ENCODE data around the gene SPSB1. TPM values are rescaled to one million over a fixed set of nuclear protein-coding genes. Genes with fewer than 3 reads are reported as not detected.

The SPSB1 gene
- total RNA-seq, 1 donor from 2014 or later: 17.6 TPM

GRCh38 chr1:9293241-9293532 lies 493 bp downstream of the SPSB1 start:
- no peak for TF ChIP-seq CTCF (IDR thresholded peaks at IDR 0.05; ENCODE audit: insufficient read depth, low read length, severe bottlenecking)
- DNase-seq (ENCODE audit: low read depth) (no peak), FAIRE-seq (no peak)
- Histone ChIP-seq H3K4me3 (ENCODE audit: low read depth, low read length) (peak overlapping the region; percentile 51), H3K27me3 (ENCODE audit: control insufficient read depth, insufficient read depth, low read length) (no peaks in the 10 kb centered on the region), H3K36me3 (ENCODE audit: control insufficient read depth, insufficient read depth, low read length) (peaks cover 4% of the 10 kb centered on the region)

- TF ChIP-seq CTCF (IDR thresholded peaks at IDR 0.05; ENCODE audit: insufficient read depth, low read length, severe bottlenecking): no peak
- DNase-seq (ENCODE audit: low read depth) (peak; percentile 49), FAIRE-seq (peak; percentile 40)
- H3K27me3 ChIP-seq (ENCODE audit: control insufficient read depth, insufficient read depth, low read length): no peaks in the 10 kb centered on the region
- peak overlapping the region; percentile 51 for H3K4me3 ChIP-seq (ENCODE audit: low read depth, low read length)
- peaks cover 4% of the 10 kb centered on the region for H3K36me3 ChIP-seq (ENCODE audit: control insufficient read depth, insufficient read depth, low read length)
These were observed 1.1 kb downstream of the SPSB1 start for GRCh38 chr1:9293533-9294404.

GRCh38 chr1:9294405-9294773 lies 1.7 kb downstream of the SPSB1 start:
- FAIRE-seq: no peak
- Histone ChIP-seq H3K27me3 (ENCODE audit: control insufficient read depth, insufficient read depth, low read length) (no peaks in the 10 kb centered on the region), H3K36me3 (ENCODE audit: control insufficient read depth, insufficient read depth, low read length) (peaks cover 4% of the 10 kb centered on the region), H3K4me3 (ENCODE audit: low read depth, low read length) (peak overlapping the region; percentile 51)
- DNase-seq (ENCODE audit: low read depth): peak; percentile 92
- TF ChIP-seq CTCF (IDR thresholded peaks at IDR 0.05; ENCODE audit: insufficient read depth, low read length, severe bottlenecking): no peak

GRCh38 chr1:9294910-9295636 lies 2.4 kb downstream of the SPSB1 start:
- no peaks in the 10 kb centered on the region for H3K27me3 ChIP-seq (ENCODE audit: control insufficient read depth, insufficient read depth, low read length)
- H3K36me3 ChIP-seq (ENCODE audit: control insufficient read depth, insufficient read depth, low read length): peaks cover 4% of the 10 kb centered on the region
- H3K4me3 ChIP-seq (ENCODE audit: low read depth, low read length): no peak overlapping the region
- FAIRE-seq: no peak
- DNase-seq (ENCODE audit: low read depth): no peak
- TF ChIP-seq CTCF (IDR thresholded peaks at IDR 0.05; ENCODE audit: insufficient read depth, low read length, severe bottlenecking): no peak

GRCh38 chr1:9295884-9296283 lies 3.2 kb downstream of the SPSB1 start:
- DNase-seq (ENCODE audit: low read depth) (no peak), FAIRE-seq (no peak)
- H3K36me3 ChIP-seq (ENCODE audit: control insufficient read depth, insufficient read depth, low read length): peaks cover 4% of the 10 kb centered on the region
- no peaks in the 10 kb centered on the region for H3K27me3 ChIP-seq (ENCODE audit: control insufficient read depth, insufficient read depth, low read length)
- no peak overlapping the region for H3K4me3 ChIP-seq (ENCODE audit: low read depth, low read length)
- no peak for TF ChIP-seq CTCF (IDR thresholded peaks at IDR 0.05; ENCODE audit: insufficient read depth, low read length, severe bottlenecking)
